Urinary bladder (tissue), 4 donors: ENCODE measurements around the gene KPNA5. TPM values are rescaled to one million over a fixed set of nuclear protein-coding genes. Genes with fewer than 3 reads are reported as not detected.
"Not testable (repeated sequence)": the region's sequence is repeated elsewhere in the genome, so short reads cannot be mapped to it uniquely, and the experiment has no call there.

Experiments used
- DNase-seq: peaks from one replicate; pipeline ENCODE4 v3.0.0-alpha.2; 2015; ENCODE audit errors: extremely low spot score
- H3K27ac ChIP-seq: one replicate; pipeline ENCODE4 v1.5.1; 2013; ENCODE audit warnings: low read depth, mild to moderate bottlenecking, moderate library complexity
- H3K36me3 ChIP-seq: one replicate; pipeline ENCODE4 v1.6.1; 2013; ENCODE audit warnings: mild to moderate bottlenecking, moderate library complexity; ENCODE audit not compliant: insufficient read depth
- H3K4me1 ChIP-seq: one replicate; pipeline ENCODE4 v1.6.1; 2013; ENCODE audit warnings: mild to moderate bottlenecking, moderate library complexity; ENCODE audit not compliant: insufficient read depth
- H3K4me3 ChIP-seq: one replicate; pipeline ENCODE4 v1.5.1; 2013; ENCODE audit warnings: low read depth, low read length
- WGBS: extraction: QIAGEN DNeasy Blood & Tissue Kit; methylation state at CpG from one replicate; pipeline ENCODE4 v1.1.7; 2013; 5-methylcytosine and 5-hydroxymethylcytosine counted together
- polyA plus RNA-seq: library from polyadenylated mRNA; stranded (reverse); fragments of 200-250 nt; gene quantifications from one replicate; pipeline ENCODE4 v1.2.3, GENCODE V29; 2013
- total RNA-seq: library from RNA; depleted of rRNA; stranded (reverse); fragments of >200 nt; gene quantifications from one replicate; pipeline ENCODE4 v1.2.3, GENCODE V29; 2014
- donor health status: healthy with polysubstance abuse.
- donor health status: healthy.

Gene KPNA5
- total and polyA plus RNA-seq, 2 donors: 5.6 to 38.8 TPM

DNA sequence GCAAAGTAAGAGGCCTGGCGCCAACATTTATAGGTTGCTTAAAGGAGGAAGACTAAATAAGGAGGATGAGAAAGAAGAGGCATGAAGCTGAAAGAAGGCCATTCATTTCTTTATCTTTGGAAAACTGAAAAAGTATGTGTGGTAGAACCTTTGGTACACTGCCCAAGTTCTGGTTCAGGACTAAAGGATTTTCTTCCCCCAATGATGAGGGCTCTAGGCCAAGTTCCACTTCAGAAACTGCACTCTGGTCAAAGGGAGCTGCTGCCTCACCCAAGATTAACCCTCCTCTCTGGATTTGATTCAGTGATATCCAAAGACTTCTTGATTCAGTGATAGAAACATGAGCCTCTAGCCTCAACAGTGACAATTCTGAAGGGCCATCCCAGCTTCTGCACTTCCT is 5.0 kb upstream of the KPNA5 start:
- no peak for DNase-seq
- 93% methylated on average over 1 of the region's 1 CpG for WGBS

DNA sequence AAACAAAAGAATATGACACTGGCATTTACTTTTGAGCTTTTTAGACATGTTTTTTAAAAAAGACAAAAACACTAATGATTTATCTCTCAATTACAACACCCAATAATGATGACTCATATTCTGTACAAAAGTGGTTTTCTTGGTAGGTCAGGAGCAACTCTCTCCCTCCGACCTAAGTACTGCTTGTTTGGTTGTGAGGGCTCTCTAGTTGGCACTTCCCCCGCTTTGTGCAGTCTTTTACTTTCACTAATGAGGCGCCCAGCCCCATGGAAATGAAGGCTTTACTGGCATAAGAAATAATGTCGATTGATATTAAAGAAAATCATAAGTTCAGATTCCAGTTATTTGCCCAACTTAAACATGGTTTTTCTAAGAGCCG is 1.3 kb downstream of the KPNA5 start:
- no peak for DNase-seq
- Histone ChIP-seq H3K36me3 (no peaks in the 10 kb centered on the region), H3K4me1 (peaks cover 1% of the 10 kb centered on the region), H3K27ac (no peak overlapping the region), H3K4me3 (peak overlapping the region; percentile 27)
- WGBS: 49% methylated on average over 5 of the region's 5 CpGs

More for the DNA sequence above, 5.0 kb upstream of the KPNA5 start:
- no peak overlapping the region for H3K27ac ChIP-seq
- H3K4me1 ChIP-seq: no peaks in the 10 kb centered on the region
- H3K36me3 ChIP-seq: no peaks in the 10 kb centered on the region
- no peak overlapping the region for H3K4me3 ChIP-seq

DNA sequence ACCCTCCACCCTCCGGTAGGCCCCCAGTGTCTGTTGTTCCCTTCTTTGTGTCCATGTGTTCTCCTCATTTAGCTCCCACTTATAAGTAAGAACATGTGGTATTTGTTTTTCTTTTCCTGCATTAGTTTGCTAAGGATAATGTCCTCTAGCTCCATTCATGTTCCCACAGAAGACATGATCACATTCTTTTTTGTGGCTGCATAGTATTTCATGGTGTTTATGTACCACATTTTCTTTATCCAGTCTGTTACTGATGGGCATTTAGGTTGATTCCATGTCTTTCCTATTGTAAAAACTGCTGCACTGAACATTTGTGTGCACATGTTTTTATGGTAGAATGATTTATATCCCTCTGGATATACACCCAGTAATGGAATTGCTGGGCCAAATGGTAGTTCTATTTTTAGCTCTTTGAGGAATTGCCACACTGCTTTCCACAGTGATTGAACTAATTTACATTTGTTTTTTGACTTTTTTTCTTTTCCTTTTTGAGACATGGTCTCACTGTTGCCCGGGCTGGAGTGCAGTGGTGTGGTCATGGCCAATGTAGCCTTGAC is 4.5 kb downstream of the KPNA5 start:
- H3K27ac ChIP-seq: no peak overlapping the region
- WGBS: 94% methylated on average over 2 of the region's 2 CpGs
- H3K4me3 ChIP-seq: no peak overlapping the region
- peaks cover 1% of the 10 kb centered on the region for H3K4me1 ChIP-seq
- DNase-seq: no peak
- no peaks in the 10 kb centered on the region for H3K36me3 ChIP-seq

DNA sequence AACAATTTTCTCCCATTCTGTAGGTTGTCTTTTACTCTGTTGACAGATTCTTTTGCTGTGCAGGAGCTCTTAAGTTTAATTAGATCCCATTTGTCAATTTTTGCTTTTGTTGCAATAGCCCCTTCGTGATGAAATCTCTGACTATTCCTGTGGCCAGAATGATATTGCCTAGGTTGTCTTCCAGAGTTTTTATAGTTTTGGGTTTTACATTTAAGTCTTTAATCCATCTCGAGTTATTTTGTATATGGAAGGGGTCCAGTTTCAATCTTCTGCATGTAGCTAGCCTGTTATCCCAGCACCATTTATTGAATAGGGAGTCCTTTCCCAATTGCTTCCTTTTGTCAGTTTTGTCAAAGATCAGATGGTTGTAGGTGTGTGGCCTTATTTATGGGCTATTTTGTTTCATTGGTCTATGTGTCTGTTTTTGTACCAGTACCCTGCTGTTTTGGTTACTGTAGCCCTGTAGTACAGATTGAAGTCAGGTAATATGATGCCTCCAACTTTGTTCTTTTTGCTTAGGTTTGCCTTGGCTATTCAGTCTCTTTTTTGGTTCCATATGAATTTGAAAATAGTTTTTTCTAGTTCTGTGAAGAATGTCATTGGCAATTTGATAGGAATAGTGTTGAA is 5.6 kb downstream of the KPNA5 start:
- DNase-seq, H3K4me1 ChIP-seq, H3K27ac ChIP-seq, H3K4me3 ChIP-seq, H3K36me3 ChIP-seq: not testable (repeated sequence)
- 43% methylated on average over 2 of the region's 2 CpGs for WGBS

DNA sequence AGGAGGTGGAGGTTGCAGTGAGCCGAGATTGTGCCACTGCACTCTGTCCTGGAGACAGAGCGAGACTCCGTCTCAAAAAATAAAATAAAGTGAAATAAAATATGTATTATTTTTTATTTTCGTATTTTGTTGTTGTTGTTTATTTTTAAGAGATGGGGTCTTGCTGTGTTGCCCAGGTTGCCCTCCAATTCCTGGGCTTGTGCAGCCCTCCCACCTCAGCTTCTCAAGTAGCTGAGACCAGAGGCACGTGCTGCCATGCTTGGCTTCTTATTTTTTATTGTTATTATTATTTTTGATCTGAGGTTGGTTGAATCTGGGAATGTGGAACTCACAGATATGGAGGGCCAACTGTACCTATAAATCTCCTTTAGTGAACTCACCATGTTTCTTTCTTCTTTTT is 10.1 kb downstream of the KPNA5 start:
- Histone ChIP-seq H3K4me3 (no peak overlapping the region), H3K27ac (no peak overlapping the region), H3K36me3 (no peaks in the 10 kb centered on the region), H3K4me1 (no peaks in the 10 kb centered on the region)
- 90% methylated on average over 5 of the region's 5 CpGs for WGBS
- DNase-seq: no peak

DNA sequence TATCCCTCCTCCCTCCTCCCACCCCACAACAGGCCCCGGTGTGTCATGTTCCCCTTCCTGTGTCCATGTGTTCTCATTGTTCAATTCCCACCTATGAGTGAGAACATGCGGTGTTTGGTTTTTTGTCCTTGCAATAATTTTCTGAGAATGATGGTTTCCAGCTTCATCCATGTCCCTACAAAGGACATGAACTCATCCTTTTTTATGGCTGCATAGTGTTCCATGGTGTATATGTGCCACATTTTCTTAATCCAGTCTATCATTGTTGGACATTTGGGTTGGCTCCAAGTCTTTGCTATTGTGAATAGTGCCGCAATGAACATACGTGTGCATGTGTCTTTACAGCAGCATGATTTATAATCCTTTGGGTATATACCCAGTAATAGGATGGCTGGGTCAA is 11.9 kb downstream of the KPNA5 start:
- H3K27ac ChIP-seq, H3K4me3 ChIP-seq, DNase-seq, H3K36me3 ChIP-seq, H3K4me1 ChIP-seq: not testable (repeated sequence)
- 93% methylated on average over 4 of the region's 4 CpGs for WGBS

DNA sequence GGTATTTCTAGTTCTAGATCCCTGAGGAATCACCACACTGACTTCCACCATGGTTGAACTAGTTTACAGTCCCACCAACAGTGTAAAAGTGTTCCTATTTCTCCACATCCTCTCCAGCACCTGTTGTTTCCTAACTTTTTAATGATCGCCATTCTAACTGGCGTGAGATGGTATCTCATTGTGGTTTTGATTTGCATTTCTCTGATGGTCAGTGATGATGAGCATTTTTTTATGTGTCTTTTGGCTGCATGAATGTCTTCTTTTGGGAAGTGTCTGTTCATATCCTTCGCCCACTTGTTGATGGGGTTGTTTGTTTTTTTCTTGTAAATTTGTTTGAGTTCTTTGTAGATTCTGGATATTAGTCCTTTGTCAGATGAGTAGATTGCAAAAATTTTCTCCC is 12.3 kb downstream of the KPNA5 start:
- not testable (repeated sequence) for DNase-seq, H3K4me3 ChIP-seq, H3K27ac ChIP-seq, H3K4me1 ChIP-seq, H3K36me3 ChIP-seq
- 94% methylated on average over 3 of the region's 3 CpGs for WGBS

DNA sequence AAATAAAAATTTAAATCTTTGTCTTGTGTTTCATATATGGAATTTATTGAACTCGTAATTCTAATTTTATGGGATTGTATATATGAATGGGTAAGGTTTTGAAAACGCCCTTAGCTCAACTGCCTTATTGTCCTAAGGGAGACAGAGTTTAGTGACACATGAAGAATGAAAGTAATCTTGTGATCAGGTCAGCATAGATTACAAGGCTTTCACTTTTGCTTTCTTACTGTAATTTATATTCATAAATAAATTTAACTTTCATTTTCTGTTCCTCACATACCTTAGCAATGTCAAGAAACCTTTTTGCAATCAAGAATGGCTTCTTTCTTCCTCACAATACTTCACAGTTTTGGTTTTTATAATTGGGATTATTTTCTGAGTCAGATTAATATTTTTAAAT is 14.4 kb downstream of the KPNA5 start:
- DNase-seq: no peak
- Histone ChIP-seq H3K36me3 (no peaks in the 10 kb centered on the region), H3K4me3 (no peak overlapping the region), H3K27ac (no peak overlapping the region), H3K4me1 (no peaks in the 10 kb centered on the region)
- WGBS: 86% methylated on average over 2 of the region's 2 CpGs

DNA sequence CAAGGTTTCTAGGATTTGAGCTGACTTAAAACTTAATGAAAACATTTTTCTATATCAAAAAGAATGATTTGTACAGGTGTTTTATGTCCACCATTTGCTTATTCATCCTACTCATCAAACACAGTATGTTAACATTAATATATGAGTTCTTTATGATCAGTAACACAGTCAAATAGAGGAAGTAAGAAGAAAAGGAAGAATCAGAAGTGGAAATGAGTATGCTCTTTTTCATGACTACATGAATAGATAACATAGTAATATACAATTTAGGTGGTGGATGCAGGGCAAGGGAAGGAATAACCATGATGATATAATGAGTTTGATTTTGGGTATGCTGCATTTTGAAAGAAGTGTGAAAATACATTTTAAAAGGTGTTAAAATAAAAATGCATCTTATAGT is 16.5 kb downstream of the KPNA5 start:
- H3K27ac ChIP-seq: no peak overlapping the region
- DNase-seq: no peak
- H3K4me3 ChIP-seq: no peak overlapping the region
- H3K4me1 ChIP-seq: no peaks in the 10 kb centered on the region
- H3K36me3 ChIP-seq: no peaks in the 10 kb centered on the region

DNA sequence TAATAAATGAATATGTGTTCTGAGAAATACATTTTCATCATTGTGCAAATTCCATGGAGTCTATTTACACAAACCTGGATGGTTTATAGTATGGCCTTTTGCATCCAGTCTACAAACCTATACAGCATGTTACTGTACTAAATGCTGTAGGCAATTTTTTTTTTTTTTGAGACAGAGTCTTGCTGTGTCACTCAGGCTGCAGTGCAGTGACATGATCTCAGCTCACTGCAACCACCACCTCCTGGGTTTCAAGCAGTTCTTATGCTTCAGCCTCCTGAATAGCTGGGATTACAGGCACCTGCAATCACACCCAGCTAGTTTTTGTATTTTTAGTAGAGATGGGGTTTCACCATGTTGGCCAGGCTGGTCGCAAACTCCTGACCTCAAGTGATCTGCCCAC is 22.9 kb downstream of the KPNA5 start:
- not testable (repeated sequence) for DNase-seq, H3K4me3 ChIP-seq, H3K36me3 ChIP-seq, H3K4me1 ChIP-seq, H3K27ac ChIP-seq
- WGBS: 98% methylated on average over 1 of the region's 1 CpG

DNA sequence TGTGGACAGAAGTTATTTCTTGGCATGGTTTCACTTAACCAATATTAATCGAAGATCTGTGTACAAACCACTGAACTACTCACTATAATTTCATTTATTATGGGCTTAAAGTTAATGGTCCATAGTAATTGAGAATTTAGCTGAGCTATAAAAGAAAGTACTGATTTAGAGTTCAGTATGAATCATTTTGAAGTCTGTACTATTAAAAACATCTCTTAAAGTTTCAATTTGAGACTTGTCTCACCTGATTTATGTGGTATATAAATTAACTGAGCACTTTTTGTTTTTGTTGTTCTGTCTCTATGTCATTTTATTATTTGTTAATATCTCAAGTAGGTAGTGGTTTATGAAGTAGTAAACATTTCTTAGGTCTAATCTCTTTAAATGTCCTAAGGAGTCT is 24.9 kb downstream of the KPNA5 start:
- H3K36me3 ChIP-seq: no peaks in the 10 kb centered on the region
- H3K4me1 ChIP-seq: no peaks in the 10 kb centered on the region
- WGBS: 68% methylated on average over 1 of the region's 1 CpG

DNA sequence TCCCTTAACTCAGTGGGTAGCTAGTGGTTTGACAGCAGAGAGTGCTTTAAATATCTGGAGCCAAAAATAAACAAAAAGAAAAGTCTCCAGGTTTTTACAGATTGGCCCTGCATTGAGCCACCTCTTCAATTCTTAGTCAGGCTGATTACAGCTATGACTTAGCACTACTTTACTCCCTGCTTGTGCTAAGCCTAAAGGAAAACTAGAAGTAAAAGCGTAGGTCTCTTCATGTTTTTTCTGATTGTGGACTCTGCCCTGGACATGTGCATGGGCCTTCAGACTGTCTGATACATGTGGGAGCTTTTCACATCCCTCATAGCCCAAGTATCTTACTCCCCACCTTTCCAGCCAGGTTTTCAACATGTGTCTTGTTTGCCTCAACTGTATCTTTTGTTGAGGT is 33.3 kb downstream of the KPNA5 start:
- DNase-seq: no peak
- Histone ChIP-seq H3K36me3 (peaks cover 2% of the 10 kb centered on the region), H3K4me3 (no peak overlapping the region), H3K27ac (no peak overlapping the region), H3K4me1 (no peaks in the 10 kb centered on the region)
- WGBS: 96% methylated on average over 1 of the region's 1 CpG

More for the DNA sequence above, 24.9 kb downstream of the KPNA5 start:
- DNase-seq: no peak
- H3K4me3 ChIP-seq: no peak overlapping the region
- no peak overlapping the region for H3K27ac ChIP-seq

DNA sequence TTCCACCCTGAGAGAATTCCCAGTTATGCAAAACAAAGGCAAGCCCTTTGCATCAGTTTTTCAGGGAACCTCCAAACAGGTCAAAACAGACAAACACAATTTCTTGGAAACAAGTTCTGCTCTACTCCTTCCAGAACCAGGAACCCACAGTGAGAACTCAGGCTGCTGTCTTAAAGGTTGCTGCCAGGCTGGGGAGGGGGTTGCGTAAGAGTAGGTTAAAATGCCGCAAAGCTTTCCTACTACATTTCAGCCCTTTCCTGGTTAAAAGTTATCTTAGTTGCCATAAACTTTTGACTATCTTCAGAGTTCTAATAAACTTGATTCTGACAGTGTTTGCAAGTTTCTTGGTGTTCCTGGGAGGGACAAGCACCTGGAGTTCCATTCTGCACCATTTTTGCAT is 33.8 kb downstream of the KPNA5 start:
- Histone ChIP-seq H3K36me3 (peaks cover 2% of the 10 kb centered on the region), H3K4me3 (no peak overlapping the region), H3K4me1 (no peaks in the 10 kb centered on the region), H3K27ac (no peak overlapping the region)
- no peak for DNase-seq
- WGBS: over 99% methylated on average over 2 of the region's 2 CpGs

DNA sequence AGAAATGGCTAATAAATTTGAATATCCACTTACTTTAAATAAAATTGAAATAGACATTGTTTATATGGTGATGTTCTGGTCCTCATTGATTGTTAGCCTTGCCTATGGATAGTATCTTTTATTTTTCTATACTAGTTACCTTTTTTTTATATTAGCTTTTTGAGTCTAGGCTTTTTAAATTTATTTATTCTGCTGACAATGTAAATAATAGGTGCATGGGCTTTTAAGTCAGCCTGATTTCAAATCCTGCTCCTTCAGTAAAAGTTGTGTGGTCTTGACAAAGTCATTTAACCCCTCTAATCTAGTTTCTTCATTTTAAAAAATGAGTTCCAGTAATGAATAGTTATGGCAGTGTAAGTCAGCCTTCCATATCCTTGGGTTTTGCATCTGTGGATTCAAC is 45.9 kb downstream of the KPNA5 start:
- no peak overlapping the region for H3K4me3 ChIP-seq
- no peaks in the 10 kb centered on the region for H3K4me1 ChIP-seq
- DNase-seq: no peak
- no peaks in the 10 kb centered on the region for H3K36me3 ChIP-seq
- H3K27ac ChIP-seq: no peak overlapping the region

DNA sequence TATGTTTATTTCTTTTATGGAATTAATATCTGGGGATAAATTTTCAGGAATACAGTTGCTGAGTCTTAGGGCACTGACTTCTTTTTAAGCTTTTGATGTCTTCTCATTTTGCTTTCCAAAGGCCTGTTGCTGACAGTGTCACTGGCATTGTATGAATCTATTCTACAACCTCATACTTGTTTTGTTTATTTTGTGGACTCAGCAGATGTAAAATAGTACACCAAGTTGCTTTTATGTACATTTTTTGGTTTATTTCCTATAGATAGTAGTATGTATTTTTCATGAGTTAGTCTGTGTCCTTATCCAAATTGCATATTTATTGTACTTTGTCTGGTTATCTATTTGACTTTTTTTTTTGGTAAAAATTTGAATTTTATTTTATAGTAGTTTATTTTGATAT is 49.5 kb downstream of the KPNA5 start:
- DNase-seq: no peak
- H3K4me3 ChIP-seq: no peak overlapping the region
- H3K27ac ChIP-seq: no peak overlapping the region
- H3K36me3 ChIP-seq: no peaks in the 10 kb centered on the region
- H3K4me1 ChIP-seq: no peaks in the 10 kb centered on the region
